NCI-H1105 (cell line): ENCODE results near the gene MTRFR.
A peak's percentile ranks its signal among the peaks of the same experiment; 100 is the strongest.
"Not testable (repeated sequence)": the region's sequence is repeated elsewhere in the genome, so short reads cannot be mapped to it uniquely, and the experiment has no call there.

Experiments used
- DNase-seq: peaks from one replicate; lab custom pipeline; 2025; lab: John Stamatoyannopoulos, UW

The MTRFR gene

GRCh38 chr12:123232807-123233504, at the start of gene MTRFR, which contains the start of gene MPHOSPH9:
MTRFR (plus strand) TSS chr12:123233436; CDS start chr12:123253675, 20,239 bp downstream.
MPHOSPH9 (minus strand) TSS chr12:123233141; CDS start chr12:123230364, 2,777 bp downstream.
- DNase-seq, result peak; percentile 99

GRCh38 chr12:123187637-123188036, 45.6 kb upstream of the MTRFR start:
- DNase-seq, result no peak

- DNase-seq, result no peak
Observed at GRCh38 chr12:123199936-123200335, 33.3 kb upstream of the MTRFR start.

GRCh38 chr12:123200414-123200813, 32.8 kb upstream of the MTRFR start:
- DNase-seq, result no peak

GRCh38 chr12:123206794-123207193, 26.4 kb upstream of the MTRFR start:
- DNase-seq, result not testable (repeated sequence)

GRCh38 chr12:123207815-123208214, 25.4 kb upstream of the MTRFR start:
- DNase-seq, result not testable (repeated sequence)

GRCh38 chr12:123223241-123223668, 10.0 kb upstream of the MTRFR start:
- no peak for DNase-seq

- DNase-seq, result no peak
Observed at GRCh38 chr12:123225443-123225842, 7.8 kb upstream of the MTRFR start.

- no peak for DNase-seq
Observed at GRCh38 chr12:123227581-123228258, 5.5 kb upstream of the MTRFR start.

GRCh38 chr12:123229051-123229450, 4.2 kb upstream of the MTRFR start:
- no peak for DNase-seq

- no peak for DNase-seq
Observed at GRCh38 chr12:123231931-123232330, 1.3 kb upstream of the MTRFR start.

- no peak for DNase-seq
Observed at GRCh38 chr12:123232472-123232806, 797 bp upstream of the MTRFR start.

- no peak for DNase-seq
Observed at GRCh38 chr12:123233505-123234308, 471 bp downstream of the MTRFR start.

- no peak for DNase-seq
Observed at GRCh38 chr12:123237646-123238329, 4.6 kb downstream of the MTRFR start.

- no peak for DNase-seq
Observed at GRCh38 chr12:123238330-123238682, 5.1 kb downstream of the MTRFR start.

GRCh38 chr12:123238961-123239360, 5.7 kb downstream of the MTRFR start:
- no peak for DNase-seq

GRCh38 chr12:123242116-123242904, 9.1 kb downstream of the MTRFR start:
- DNase-seq, result peak; percentile 43

- no peak for DNase-seq
Observed at GRCh38 chr12:123243671-123244262, 10.5 kb downstream of the MTRFR start.

- DNase-seq, result no peak
Observed at GRCh38 chr12:123245678-123246077, 12.4 kb downstream of the MTRFR start.

GRCh38 chr12:123248129-123248528, 14.9 kb downstream of the MTRFR start:
- not testable (repeated sequence) for DNase-seq
